WTC11 (cell line): ENCODE data around the gene SPRY1.

Experiments
- ATF3 ChIP-seq: sonication (generic); formaldehyde crosslinking; conservative IDR thresholded peaks from 2 replicates; pipeline ENCODE4 v1.8.1; 2022; ENCODE audit warnings: mild to moderate bottlenecking, missing genetic modification reagents
- CREM ChIP-seq: sonication (generic); formaldehyde crosslinking; IDR thresholded peaks from 2 replicates; pipeline ENCODE4 v1.8.1; 2022; ENCODE audit warnings: mild to moderate bottlenecking, missing genetic modification reagents, moderate library complexity
- CTCF ChIP-seq: fragments of 200-600 bp; IDR thresholded peaks from 2 replicates; pipeline ENCODE4 v1.8.0; 2022; ENCODE audit warnings: antibody characterized with exemption
- E2F1 ChIP-seq: sonication (generic); formaldehyde crosslinking; IDR thresholded peaks from 2 replicates; pipeline ENCODE4 v1.8.0; 2022; ENCODE audit warnings: mild to moderate bottlenecking, missing genetic modification reagents
- GTF2I ChIP-seq: fragments of 250-450 bp; sonication (Bioruptor Pico); conservative IDR thresholded peaks from 2 replicates; pipeline ENCODE4 v1.4.0; 2021; ENCODE audit warnings: mild to moderate bottlenecking
- SP1 ChIP-seq: sonication (generic); formaldehyde crosslinking; conservative IDR thresholded peaks from 2 replicates; pipeline ENCODE4 v1.8.1; 2022; ENCODE audit warnings: missing genetic modification reagents
- TEAD1 ChIP-seq: sonication (generic); formaldehyde crosslinking; IDR thresholded peaks from 2 replicates; pipeline ENCODE4 v1.8.0; 2022; ENCODE audit warnings: mild to moderate bottlenecking, missing genetic modification reagents
- ZNF138 ChIP-seq: sonication (generic); formaldehyde crosslinking; conservative IDR thresholded peaks from 2 replicates; pipeline ENCODE4 v1.8.1; 2022; ENCODE audit warnings: mild to moderate bottlenecking, moderate library complexity, missing genetic modification reagents
- ZSCAN18 ChIP-seq: fragments of 250-450 bp; sonication (Bioruptor Pico); IDR thresholded peaks from 2 replicates; pipeline ENCODE4 v2.1.2; 2022; ENCODE audit warnings: mild to moderate bottlenecking, moderate library complexity
- TF ChIP-seq, protein P1 (sequence below): sonication (generic); formaldehyde crosslinking; IDR thresholded peaks from 2 replicates; pipeline ENCODE4 v1.8.1; 2023; ENCODE audit warnings: mild to moderate bottlenecking, missing genetic modification reagents
- TF ChIP-seq, protein P2 (sequence below): sonication (generic); formaldehyde crosslinking; IDR thresholded peaks from 2 replicates; pipeline ENCODE4 v1.8.0; 2022; ENCODE audit warnings: mild to moderate bottlenecking, missing genetic modification reagents
- TF ChIP-seq, protein P3 (sequence below): sonication (generic); formaldehyde crosslinking; IDR thresholded peaks from 2 replicates; pipeline ENCODE4 v1.8.1; 2022; ENCODE audit warnings: low read depth, missing genetic modification reagents, borderline replicate concordance
- TF ChIP-seq, protein P4 (sequence below): sonication (generic); formaldehyde crosslinking; IDR thresholded peaks from 2 replicates; pipeline ENCODE4 v1.8.1; 2023; ENCODE audit warnings: mild to moderate bottlenecking, missing genetic modification reagents

GRCh38 chr4:123421227-123421936 is 24.8 kb downstream of the SPRY1 start:
- TF ChIP-seq CTCF (no peak), ATF3 (no peak), SP1 (CRISPR knock-in tag) (no peak), ZNF138 (CRISPR knock-in tag) (no peak), CREM (CRISPR knock-in tag) (no peak), E2F1 (no peak), ZSCAN18 (CRISPR knock-in tag) (no peak), GTF2I (CRISPR knock-in tag) (no peak), TEAD1 (CRISPR knock-in tag) (no peak)
- TF ChIP-seq, protein P1, sequence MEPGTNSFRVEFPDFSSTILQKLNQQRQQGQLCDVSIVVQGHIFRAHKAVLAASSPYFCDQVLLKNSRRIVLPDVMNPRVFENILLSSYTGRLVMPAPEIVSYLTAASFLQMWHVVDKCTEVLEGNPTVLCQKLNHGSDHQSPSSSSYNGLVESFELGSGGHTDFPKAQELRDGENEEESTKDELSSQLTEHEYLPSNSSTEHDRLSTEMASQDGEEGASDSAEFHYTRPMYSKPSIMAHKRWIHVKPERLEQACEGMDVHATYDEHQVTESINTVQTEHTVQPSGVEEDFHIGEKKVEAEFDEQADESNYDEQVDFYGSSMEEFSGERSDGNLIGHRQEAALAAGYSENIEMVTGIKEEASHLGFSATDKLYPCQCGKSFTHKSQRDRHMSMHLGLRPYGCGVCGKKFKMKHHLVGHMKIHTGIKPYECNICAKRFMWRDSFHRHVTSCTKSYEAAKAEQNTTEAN (CRISPR knock-in tag), result no peak
- TF ChIP-seq, protein P2, sequence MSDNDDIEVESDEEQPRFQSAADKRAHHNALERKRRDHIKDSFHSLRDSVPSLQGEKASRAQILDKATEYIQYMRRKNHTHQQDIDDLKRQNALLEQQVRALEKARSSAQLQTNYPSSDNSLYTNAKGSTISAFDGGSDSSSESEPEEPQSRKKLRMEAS (CRISPR knock-in tag), result no peak
- TF ChIP-seq, protein P3, sequence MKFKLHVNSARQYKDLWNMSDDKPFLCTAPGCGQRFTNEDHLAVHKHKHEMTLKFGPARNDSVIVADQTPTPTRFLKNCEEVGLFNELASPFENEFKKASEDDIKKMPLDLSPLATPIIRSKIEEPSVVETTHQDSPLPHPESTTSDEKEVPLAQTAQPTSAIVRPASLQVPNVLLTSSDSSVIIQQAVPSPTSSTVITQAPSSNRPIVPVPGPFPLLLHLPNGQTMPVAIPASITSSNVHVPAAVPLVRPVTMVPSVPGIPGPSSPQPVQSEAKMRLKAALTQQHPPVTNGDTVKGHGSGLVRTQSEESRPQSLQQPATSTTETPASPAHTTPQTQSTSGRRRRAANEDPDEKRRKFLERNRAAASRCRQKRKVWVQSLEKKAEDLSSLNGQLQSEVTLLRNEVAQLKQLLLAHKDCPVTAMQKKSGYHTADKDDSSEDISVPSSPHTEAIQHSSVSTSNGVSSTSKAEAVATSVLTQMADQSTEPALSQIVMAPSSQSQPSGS, result no peak
- TF ChIP-seq, protein P4, sequence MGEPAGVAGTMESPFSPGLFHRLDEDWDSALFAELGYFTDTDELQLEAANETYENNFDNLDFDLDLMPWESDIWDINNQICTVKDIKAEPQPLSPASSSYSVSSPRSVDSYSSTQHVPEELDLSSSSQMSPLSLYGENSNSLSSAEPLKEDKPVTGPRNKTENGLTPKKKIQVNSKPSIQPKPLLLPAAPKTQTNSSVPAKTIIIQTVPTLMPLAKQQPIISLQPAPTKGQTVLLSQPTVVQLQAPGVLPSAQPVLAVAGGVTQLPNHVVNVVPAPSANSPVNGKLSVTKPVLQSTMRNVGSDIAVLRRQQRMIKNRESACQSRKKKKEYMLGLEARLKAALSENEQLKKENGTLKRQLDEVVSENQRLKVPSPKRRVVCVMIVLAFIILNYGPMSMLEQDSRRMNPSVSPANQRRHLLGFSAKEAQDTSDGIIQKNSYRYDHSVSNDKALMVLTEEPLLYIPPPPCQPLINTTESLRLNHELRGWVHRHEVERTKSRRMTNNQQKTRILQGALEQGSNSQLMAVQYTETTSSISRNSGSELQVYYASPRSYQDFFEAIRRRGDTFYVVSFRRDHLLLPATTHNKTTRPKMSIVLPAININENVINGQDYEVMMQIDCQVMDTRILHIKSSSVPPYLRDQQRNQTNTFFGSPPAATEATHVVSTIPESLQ (CRISPR knock-in tag), result no peak
